ENCODE measurements around the gene FOXM1.

FOXM1 gene

DNA sequence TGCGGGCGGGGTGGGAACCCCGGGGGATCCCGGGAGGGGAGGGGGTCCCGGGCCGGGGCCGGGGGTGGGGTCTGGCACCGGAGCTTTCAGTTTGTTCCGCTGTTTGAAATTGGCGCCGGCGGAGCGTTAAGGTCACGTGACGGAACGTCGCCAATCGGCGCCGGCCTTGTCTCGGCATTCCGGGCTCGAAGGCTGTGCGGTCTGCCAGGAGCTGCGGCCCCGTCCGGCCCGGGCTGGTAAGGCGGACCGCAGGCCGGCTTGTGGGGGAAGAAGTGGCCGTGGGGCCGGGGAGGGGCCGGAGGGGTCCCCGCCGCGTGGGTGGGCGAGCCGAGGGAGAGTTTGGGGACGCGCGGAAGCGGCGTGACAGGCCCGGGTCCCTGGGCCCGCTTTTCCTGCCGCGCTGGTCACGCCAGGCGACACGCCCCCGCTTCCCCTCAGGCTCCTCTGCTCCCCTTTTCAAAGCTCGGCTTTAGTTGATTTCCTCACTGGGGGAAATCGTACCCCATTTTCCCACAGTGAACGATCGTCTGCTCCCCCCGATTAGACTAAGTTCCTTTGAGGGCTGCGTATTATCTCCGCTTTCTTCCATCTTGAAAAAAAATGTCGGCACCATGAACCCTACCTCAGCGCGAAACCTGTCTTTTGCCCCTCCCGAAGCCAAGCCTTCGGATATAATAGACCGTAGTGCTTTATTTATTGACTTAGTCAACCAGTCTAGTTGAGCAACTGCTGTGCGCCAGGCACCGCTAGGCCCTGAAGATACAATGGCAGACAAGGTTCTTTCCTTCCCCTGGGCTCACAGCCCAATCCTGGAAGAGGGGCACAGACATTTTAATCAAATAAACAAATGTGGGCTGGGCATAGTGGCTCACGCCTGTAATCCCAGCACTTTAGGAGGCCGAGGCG is at the start of gene FOXM1, which contains the start of gene RHNO1:
FOXM1 (minus strand) TSS at position 128 of the 906 bp plus-strand sequence. CDS start 2,696 bp downstream, outside the sequence.
RHNO1 (plus strand) TSS at position 177 of the 906 bp plus-strand sequence. CDS start 8,144 bp downstream, outside the sequence.
- peak; percentile 58 to 76 for DNase-seq (ENCODE audit: low read depth in 2 of 2)

DNA sequence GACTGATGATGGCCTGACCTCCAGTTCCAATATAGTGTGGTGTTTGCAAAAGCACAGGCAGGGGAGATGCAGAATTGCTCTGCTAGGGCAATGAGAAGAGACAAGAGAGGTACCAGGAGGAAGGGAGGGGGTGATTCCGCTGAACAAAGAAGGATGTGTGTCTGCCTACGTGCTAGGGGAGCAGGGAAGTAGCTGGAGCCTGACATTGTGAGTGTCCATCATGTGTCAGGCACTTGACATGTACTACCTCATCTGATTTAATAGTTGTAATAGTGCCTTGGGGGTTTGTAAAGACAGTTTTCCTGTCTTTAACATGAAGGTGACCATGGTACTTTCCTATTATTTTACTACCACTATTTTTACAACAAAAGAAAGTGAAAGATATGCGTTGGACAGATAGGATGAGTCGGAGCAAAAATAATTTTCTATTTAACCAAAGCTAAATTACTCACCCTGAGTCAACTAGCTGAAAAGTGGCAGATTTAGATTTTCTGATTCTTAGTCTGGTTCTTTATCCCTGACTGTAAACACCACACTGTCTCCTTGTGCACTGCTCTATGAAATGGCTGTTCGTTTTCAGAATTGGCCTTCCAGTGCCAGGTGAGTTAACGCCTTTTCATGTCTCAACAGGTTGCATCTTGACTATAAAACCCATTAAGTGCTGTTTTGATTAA is 48.5 kb upstream of the FOXM1 start:
- no peak for DNase-seq (ENCODE audit: low read depth in 2 of 2)

- no peak for DNase-seq (ENCODE audit: low read depth in 2 of 2)
These were observed 47.0 kb upstream of the FOXM1 start for GRCh38 chr12:2924019-2924418.

DNA sequence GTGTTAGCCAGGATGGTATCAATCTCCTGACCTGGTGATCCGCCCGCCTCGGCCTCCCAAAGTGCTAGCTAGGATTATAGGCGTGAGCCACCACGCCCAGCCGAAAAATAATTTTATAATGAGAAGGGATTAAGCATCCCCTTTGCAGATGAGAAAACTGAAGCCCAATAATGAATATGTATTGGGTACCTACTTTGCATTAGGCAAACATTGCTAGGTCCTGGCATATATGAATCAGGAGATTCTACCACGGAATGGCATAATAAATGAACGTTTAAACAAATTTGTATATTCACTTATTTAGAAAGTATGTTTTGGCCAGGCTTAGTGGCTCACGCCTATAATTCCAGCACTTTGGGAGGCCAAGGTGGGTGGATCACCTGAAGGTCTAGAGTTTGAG is 46.1 kb upstream of the FOXM1 start:
- DNase-seq (ENCODE audit: low read depth in 2 of 2) = no peak

- no peak for DNase-seq (ENCODE audit: low read depth in 2 of 2)
These were observed 45.4 kb upstream of the FOXM1 start for GRCh38 chr12:2922329-2922728.

GRCh38 chr12:2919249-2919648 is 42.3 kb upstream of the FOXM1 start:
- DNase-seq (ENCODE audit: low read depth in 2 of 2) = no peak

GRCh38 chr12:2912216-2912575 is 35.2 kb upstream of the FOXM1 start:
- no peak for DNase-seq (ENCODE audit: low read depth in 2 of 2)

DNA sequence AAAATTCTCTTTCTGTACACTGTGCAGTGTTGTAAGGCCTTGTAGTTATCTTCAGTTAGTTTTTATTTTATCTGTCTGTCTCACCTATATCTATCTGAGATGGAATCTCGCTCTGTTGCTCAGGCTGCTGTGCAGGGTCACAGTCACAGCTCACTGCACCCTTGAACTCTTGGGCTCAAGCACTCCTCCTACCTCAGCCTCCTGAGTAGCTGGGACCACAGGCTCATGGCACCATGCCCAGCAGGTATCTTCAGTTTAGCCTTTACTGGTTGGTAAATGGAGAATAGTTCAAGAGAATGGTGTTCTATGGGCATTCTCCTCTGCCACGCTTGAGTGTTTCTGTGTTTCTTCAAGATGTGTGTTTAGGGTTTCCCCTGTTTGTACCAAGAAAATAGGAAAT is 27.3 kb upstream of the FOXM1 start:
- no peak for DNase-seq (ENCODE audit: low read depth in 2 of 2)

GRCh38 chr12:2902272-2902880 is 25.4 kb upstream of the FOXM1 start:
- DNase-seq (ENCODE audit: low read depth in 2 of 2) = no peak

GRCh38 chr12:2900642-2901041 is 23.7 kb upstream of the FOXM1 start:
- no peak for DNase-seq (ENCODE audit: low read depth in 2 of 2)

DNA sequence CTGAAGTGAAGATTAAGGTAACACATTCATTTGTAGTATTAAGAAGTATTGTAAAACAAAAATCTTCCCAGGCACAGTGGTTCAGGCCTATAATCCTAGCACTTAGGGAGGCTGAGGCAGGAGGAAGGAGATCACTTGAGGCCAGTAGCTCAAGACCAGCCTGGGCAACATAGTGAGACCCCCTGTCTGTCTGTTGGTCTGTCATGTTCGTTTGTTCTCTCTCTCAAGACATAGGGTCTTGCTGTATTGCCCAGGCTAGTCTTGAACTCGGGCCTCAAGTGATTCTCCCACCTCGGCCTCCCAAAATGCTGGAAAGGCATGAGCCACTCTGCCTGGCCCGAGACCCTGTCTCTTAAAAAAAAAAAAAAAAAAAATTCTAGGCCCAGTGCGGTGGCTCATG is 20.4 kb upstream of the FOXM1 start:
- DNase-seq (ENCODE audit: low read depth in 2 of 2) = no peak

DNA sequence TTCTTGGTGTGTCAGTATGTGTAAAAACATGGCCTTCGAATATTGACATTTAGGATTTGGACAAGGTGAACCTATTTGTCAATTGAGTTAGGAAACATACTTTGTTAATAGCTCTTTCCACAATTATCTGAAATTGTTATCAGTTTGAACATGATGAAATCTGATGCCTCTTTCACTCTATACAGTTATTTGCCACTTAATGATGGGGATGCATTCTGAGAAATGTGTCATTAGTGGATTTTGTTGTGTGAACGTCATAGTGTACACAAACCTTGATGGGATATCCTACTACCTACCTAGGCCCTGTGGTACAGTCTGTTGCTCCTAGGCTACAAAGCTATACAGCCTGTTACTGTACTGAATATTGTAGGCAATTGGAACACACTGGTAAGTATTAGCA is 18.5 kb upstream of the FOXM1 start:
- DNase-seq (ENCODE audit: low read depth in 2 of 2) = no peak

DNA sequence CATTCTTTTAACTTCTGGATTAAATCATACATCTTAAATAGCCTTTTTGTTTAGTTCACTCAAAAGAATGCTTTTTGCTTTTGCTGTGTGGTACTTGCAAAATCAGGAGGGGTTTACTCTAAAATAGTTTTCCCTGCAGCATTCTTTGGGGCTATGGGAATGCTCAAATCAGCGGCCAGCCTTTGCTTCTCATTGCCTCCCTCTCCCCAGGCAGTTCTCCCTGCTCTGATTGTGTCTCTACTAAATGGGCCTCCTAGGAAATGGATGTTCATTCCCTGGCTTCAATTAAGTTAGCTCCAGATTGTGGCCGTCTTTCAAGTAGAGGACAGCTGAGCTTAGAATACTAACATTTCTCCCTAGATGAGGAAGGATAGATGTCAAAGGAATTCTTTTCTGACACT is 18.1 kb upstream of the FOXM1 start:
- DNase-seq (ENCODE audit: low read depth in 2 of 2) = no peak

- DNase-seq (ENCODE audit: low read depth in 2 of 2) = no peak
These were observed 16.0 kb upstream of the FOXM1 start for GRCh38 chr12:2893007-2893406.

GRCh38 chr12:2892246-2892645 is 15.3 kb upstream of the FOXM1 start:
- no peak for DNase-seq (ENCODE audit: low read depth in 2 of 2)

- DNase-seq (ENCODE audit: low read depth in 2 of 2) = no peak
These were observed 14.5 kb upstream of the FOXM1 start for GRCh38 chr12:2891240-2892053.

DNA sequence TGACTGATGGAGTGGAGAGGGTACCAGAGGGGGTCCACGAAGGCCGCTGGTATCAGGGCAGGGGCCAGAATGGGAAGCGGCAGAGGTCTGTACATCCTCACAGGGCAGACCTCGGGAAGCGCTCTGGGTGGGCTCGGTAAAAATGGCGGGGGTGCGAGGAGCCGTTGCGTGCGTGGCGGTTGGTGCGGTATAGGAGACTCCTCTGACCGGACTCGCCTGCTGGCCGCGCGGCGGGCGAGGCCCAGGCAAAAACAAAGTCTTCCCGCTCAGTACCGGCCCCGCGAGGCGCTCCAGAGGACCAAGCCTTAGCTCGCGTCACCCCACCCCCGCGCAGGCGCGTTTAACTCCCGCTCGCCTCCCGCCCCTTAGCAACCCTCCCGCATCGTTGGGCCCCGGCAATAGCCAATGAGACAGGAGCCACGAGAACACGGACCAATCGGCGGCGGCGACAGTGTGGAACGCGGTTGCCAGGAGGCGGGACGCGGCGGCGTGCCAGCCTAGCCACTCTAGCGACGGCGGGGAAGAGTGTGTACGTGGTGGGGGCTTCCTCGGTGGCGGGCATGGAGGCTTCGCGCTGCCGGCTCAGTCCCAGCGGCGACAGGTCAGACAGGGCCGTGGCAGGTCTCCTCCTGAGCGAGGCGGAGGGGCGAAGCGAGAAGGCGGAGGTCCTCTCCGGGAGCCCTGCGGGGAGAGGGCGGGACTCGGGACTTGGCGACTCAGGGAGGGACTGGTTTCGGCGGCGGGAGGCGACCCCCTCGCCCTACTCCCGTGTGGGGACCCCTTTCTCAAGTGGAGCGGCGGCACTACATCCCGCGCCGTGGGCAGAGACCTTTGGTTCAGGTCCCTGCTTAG is 13.6 kb upstream of the FOXM1 start, which contains the start of gene TULP3:
TULP3 (plus strand) TSS at position 504 of the 852 bp plus-strand sequence; CDS start at position 561, 57 bp downstream.
- peak; percentile 93 to 96 for DNase-seq (ENCODE audit: low read depth in 2 of 2)

DNA sequence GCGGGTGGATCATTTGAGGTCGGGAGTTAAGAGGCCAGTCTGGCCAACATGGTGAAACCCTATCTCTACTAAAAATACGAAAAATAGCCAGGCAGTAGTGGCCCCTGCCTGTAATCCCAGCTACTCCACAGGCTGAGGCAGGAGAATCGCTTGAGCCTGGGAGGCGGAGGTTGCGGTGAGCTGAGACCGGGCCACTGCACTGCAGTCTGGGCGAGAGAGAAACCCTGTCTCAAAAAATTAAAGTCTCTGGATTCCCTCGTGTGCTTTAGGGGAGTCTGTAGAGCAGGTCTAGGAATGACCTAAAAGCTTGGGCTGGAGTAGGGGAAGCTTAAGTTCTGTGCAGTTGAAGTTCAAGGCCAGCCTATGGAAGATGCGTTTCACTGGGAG is 13.0 kb upstream of the FOXM1 start:
- DNase-seq (ENCODE audit: low read depth in 2 of 2) = no peak

DNA sequence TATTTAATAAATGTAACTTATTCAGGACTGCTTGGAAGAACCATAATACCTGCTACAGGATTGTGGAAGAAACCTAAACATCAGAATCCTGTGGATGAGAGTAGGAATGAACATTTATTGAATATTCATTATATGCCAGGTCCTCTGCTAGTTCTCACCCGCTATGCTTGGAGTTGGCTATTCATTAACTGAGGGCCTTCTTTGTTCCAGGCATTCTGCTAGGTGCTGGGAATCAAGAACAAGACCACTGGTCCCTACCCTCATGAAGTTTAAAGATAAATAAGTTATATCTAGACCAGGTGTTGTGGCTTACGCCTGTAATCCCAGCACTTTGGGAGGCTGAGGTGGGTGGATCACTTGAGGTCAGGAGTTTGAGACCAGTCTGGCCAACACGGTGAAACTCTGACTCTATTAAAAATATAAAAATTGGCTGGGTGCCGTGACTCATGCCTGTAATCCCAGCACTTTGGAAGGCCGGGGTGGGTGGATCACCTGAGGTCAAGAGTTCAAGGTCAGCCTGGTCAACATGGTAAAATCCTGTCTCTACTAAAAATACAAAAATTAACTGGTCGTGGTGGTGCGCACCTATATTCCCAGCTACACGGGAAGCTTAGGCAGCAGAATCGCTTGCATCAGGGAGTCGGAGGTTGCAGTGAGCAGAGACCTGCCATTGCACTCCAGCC is 9.9 kb upstream of the FOXM1 start:
- DNase-seq (ENCODE audit: low read depth in 2 of 2) = no peak

- DNase-seq (ENCODE audit: low read depth in 2 of 2) = no peak
These were observed 7.8 kb upstream of the FOXM1 start for GRCh38 chr12:2884810-2885209.

Data from stimulated activated CD4-positive, alpha-beta T cell treated with anti-CD3 and anti-CD28 coated beads, Interleukin-1b, Interleukin-23, amount 100 ng/mL, for 1 hour (primary cell).